Panc1 (cell line): ENCODE measurements around the gene NTNG2. TPM values are rescaled to one million over a fixed set of nuclear protein-coding genes. Genes with fewer than 3 reads are reported as not detected.

Source experiments
- ATAC-seq: fragments of 200-7000 bp; cut with Tn5 transposase; 2 replicates; pipeline ENCODE4 v1.9.1; 2020; ENCODE audit warnings: mild to moderate bottlenecking, moderate library complexity
- BruUV-seq: library from RNA; stranded (reverse); fragments of 400-500 nt; replicated peaks from 2 replicates; lab custom pipeline; 2021; lab: Mats Ljungman, UMichigan
- CTCF ChIA-PET: fragments of 300-600 bp; sonication (Branson Sonifier 250); formaldehyde crosslinking; loops from one replicate; lab custom pipeline; 2022; ENCODE audit warnings: antibody characterized with exemption; lab: Charles Lee
- POLR2A ChIA-PET: fragments of 300-600 bp; sonication (Branson Sonifier 250); formaldehyde crosslinking; loops from one replicate; lab custom pipeline; 2022; ENCODE audit warnings: antibody characterized with exemption; lab: Charles Lee
- DNase-seq: peaks from one replicate; pipeline ENCODE4 v3.0.0-alpha.2; 2010; ENCODE audit warnings: low read depth, low spot score
- H3K27ac ChIP-seq: 2 replicates; pipeline ENCODE4 v1.5.1; 2011; ENCODE audit warnings: mild to moderate bottlenecking, low read length, inconsistent platforms
- H3K27me3 ChIP-seq: fragments of 200-500 bp; sonication (Bioruptor generic); 2 replicates; pipeline ENCODE4 v1.6.0; 2014; ENCODE audit warnings: low read length, inconsistent platforms; ENCODE audit not compliant: control insufficient read depth, insufficient read depth
- H3K36me3 ChIP-seq: fragments of 200-500 bp; sonication (Bioruptor generic); 2 replicates; pipeline ENCODE4 v1.5.1; 2014; ENCODE audit warnings: inconsistent platforms, mild to moderate bottlenecking, low read length, moderate library complexity; ENCODE audit not compliant: control insufficient read depth, insufficient read depth
- H3K4me1 ChIP-seq: 2 replicates; pipeline ENCODE4 v1.5.1; 2011; ENCODE audit warnings: inconsistent platforms, mild to moderate bottlenecking, low read length, moderate library complexity; ENCODE audit not compliant: control insufficient read depth, insufficient read depth
- H3K4me3 ChIP-seq, 2 experiments: 2 replicates each; pipeline ENCODE4 v1.5.1; 2011 to 2012; ENCODE audit warnings: low read depth in 2 of 2, low read length in 2 of 2, mild to moderate bottlenecking in 2 of 2, inconsistent platforms in 1 of 2, moderate library complexity in 1 of 2
- H3K9me3 ChIP-seq: fragments of 200-500 bp; sonication (Bioruptor generic); 2 replicates; pipeline ENCODE4 v1.5.1; 2014; ENCODE audit warnings: low read depth, mild to moderate bottlenecking, inconsistent platforms, low read length, moderate library complexity; ENCODE audit not compliant: control insufficient read depth, insufficient read depth
- CTCF ChIP-seq: fragments of 450-650 bp; IDR thresholded peaks from 2 replicates; pipeline ENCODE4 v1.5.1; 2017; ENCODE audit warnings: mild to moderate bottlenecking
- POLR2AphosphoS5 ChIP-seq: IDR thresholded peaks from 2 replicates; pipeline ENCODE4 v1.6.1; 2012; ENCODE audit warnings: mild to moderate bottlenecking, low read depth, low read length, moderate library complexity
- REST ChIP-seq, 2 experiments: IDR thresholded peaks; 2 replicates each; pipeline ENCODE4 v1.6.1; 2011 to 2012; ENCODE audit warnings: low read depth in 2 of 2, control low read depth in 1 of 2, low read length in 1 of 2, mild to moderate bottlenecking in 1 of 2, moderate library complexity in 1 of 2; ENCODE audit not compliant: insufficient read depth in 1 of 2
- SIN3A ChIP-seq: IDR thresholded peaks from 2 replicates; pipeline ENCODE4 v1.6.1; 2012; ENCODE audit warnings: low read depth, mild to moderate bottlenecking, low read length, moderate library complexity, borderline replicate concordance; ENCODE audit not compliant: insufficient read depth
- TCF7L2 ChIP-seq: IDR thresholded peaks from 2 replicates; pipeline ENCODE4 v1.6.1; 2011; ENCODE audit warnings: mild to moderate bottlenecking, low read depth, low read length, inconsistent platforms
- in situ Hi-C: cut with HindIII; loops from 2 replicates; pipeline ENCODE4 v1.10.0; 2016; ENCODE audit warnings: low sequenced_read_pairs, low pct_unique_long_range_greater_than_20kb
- intact Hi-C: fragments of 100-400 bp; cut with micrococcal nuclease; formaldehyde crosslinking; loops from one replicate; pipeline ENCODE4 v1.10.0; 2022; ENCODE audit not compliant: unreplicated experiment
- total RNA-seq: library from RNA; stranded (reverse); gene quantifications from one replicate; pipeline ENCODE4 v1.2.1, GENCODE V29; 2021; ENCODE audit not compliant: unreplicated experiment

Gene NTNG2
- total RNA-seq, 1 experiment from 2014 or later: 5.1 TPM

DNA sequence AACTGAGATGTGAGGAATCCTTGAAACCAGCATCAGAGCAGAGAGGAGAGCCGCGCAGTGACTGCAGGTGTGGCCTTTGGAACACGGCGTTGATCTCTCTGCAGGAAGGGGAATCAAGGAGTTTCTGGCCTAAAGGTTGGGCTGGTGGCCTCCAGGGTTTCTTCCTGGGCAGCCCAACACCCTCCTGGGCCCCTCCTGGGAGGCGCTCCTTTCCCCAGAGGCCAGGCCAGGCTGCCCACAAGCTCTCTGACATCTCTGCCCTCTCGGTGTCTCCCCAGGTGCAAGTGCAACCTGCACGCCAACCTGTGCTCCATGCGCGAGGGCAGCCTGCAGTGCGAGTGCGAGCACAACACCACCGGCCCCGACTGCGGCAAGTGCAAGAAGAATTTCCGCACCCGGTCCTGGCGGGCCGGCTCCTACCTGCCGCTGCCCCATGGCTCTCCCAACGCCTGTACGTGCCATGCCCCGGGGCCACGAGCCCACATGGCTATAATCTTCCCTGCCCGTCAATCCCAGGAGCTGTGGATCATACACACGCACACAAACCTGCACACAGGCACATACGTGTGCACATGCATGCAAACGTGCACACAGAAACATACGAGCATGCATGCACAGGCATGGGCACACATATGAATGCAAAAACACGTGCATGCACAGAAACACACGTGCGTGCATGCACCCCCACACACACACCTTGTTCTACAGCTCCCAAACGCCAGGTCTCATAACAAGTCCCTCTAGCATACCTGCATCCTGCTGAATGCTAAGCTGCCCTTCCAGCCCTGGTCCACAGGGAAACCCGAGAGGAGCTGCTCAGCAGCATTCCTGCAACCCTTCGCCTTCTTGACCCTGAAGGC lies 64.9 kb downstream of the NTNG2 start:
- Histone ChIP-seq H3K9me3 (no peaks in the 10 kb centered on the region), H3K4me3 (no peak overlapping the region), H3K27me3 (no peaks in the 10 kb centered on the region), H3K36me3 (no peaks in the 10 kb centered on the region), H3K27ac (no peak overlapping the region), H3K4me1 (no peaks in the 10 kb centered on the region)
- POLR2A ChIA-PET: no interaction called here
- in situ Hi-C loops: no loop called here
- ATAC-seq (no peak), DNase-seq (no peak)
- CTCF ChIA-PET: interaction anchor here (0.6 kb wide), 1 partner anchor 457 kb away, joined by 8 read pairs; no protein-coding TSS in a partner anchor
- TF ChIP-seq CTCF (no peak), SIN3A (no peak), POLR2AphosphoS5 (no peak), TCF7L2 (no peak), REST (IDR thresholded peaks at IDR 0.05; ENCODE audit: insufficient read depth in 1 of 2, low read depth in 2 of 2, low read length in 1 of 2) (no peak)
- intact Hi-C loops: no loop called here
- no TSS peak for BruUV-seq

DNA sequence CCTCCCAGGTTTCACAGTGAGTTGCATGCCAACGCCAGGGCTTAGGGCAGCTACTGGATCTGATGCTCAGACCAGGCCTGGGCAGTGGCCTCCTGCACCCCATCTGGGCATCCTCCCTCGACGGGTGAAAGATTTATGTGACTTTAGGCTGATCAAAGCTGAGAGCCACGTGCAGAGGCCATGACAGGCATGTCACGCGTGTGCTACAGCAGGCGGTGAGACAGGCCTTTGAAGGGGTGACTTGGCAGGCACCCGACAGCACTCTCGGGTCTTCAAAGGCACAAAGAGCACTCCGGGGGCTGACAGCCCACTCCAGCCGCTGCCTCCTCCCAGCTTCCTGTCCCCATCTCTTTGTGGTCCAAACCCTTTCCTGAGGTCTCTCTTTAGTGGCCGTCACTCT lies 66.2 kb downstream of the NTNG2 start:
- Histone ChIP-seq H3K36me3 (no peaks in the 10 kb centered on the region), H3K4me3 (no peak overlapping the region), H3K9me3 (no peaks in the 10 kb centered on the region), H3K27me3 (no peaks in the 10 kb centered on the region), H3K27ac (no peak overlapping the region), H3K4me1 (no peaks in the 10 kb centered on the region)
- no peak for ATAC-seq
- intact Hi-C loops (no loop called here), in situ Hi-C loops (no loop called here)
- no peak for DNase-seq
- POLR2A ChIA-PET: no interaction called here
- CTCF ChIA-PET: interaction anchor here (0.7 kb wide), 1 partner anchor 356 kb away, joined by 7 read pairs; no protein-coding TSS in a partner anchor
- BruUV-seq: no TSS peak
- TF ChIP-seq REST (IDR thresholded peaks at IDR 0.05; ENCODE audit: insufficient read depth in 1 of 2, low read depth in 2 of 2, low read length in 1 of 2) (no peak), SIN3A (no peak), CTCF (no peak), POLR2AphosphoS5 (no peak), TCF7L2 (no peak)
